ENCODE data around the gene SERPINB6.
A peak's percentile ranks its signal among the peaks of the same experiment; 100 is the strongest.
"Not testable (repeated sequence)": the region's sequence is repeated elsewhere in the genome, so short reads cannot be mapped to it uniquely, and the experiment has no call there.

Gene SERPINB6

DNA sequence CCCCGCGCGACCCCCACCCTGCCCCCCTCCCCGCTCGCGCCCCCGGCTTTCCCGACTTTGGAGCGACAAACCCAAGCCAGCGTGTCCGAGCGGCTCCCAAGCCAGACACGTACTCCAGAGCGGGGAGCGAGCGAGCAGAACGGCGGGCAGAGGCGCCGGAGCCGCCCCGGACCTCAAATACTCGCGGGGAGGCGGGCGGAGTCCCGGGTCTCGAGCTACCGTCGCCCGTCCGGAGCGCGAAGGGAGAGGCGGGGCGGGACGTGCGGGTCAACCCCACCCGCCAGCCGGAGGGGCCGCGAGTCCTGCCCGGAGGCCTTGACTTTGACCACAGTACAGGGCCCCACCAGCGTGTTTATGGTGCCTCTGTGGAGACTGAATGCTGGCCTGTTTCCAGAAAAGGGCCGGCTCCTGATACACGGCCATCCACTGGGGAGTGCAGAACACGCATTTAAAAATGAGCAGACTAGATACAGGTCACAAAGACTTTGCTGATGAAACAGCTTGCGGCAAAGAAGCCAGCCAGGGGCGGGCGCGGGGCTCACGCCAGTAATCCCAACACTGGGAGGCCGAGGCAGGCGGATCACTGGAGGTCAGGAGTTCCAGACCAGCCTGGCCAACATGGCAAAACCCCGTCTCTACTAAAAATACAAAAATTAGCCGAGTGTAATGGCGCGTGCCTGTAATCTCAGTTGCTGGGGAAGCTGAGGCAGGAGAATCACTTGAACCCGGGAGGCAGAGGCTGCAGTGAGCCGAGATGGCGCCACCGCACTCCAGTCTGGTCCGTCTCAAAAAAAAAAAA is at the start of gene SERPINB6:
SERPINB6 (minus strand) TSS at position 148 of the 799 bp plus-strand sequence. CDS start 12,235 bp downstream, outside the sequence.
- no peak for DNase-seq

- DNase-seq: no peak
Measured at GRCh38 chr6:3019749-3020320, 48.5 kb upstream of the SERPINB6 start.

- DNase-seq: no peak
Measured at GRCh38 chr6:3019065-3019464, 47.7 kb upstream of the SERPINB6 start.

- no peak for DNase-seq
Measured at GRCh38 chr6:3017304-3017703, 45.9 kb upstream of the SERPINB6 start.

DNA sequence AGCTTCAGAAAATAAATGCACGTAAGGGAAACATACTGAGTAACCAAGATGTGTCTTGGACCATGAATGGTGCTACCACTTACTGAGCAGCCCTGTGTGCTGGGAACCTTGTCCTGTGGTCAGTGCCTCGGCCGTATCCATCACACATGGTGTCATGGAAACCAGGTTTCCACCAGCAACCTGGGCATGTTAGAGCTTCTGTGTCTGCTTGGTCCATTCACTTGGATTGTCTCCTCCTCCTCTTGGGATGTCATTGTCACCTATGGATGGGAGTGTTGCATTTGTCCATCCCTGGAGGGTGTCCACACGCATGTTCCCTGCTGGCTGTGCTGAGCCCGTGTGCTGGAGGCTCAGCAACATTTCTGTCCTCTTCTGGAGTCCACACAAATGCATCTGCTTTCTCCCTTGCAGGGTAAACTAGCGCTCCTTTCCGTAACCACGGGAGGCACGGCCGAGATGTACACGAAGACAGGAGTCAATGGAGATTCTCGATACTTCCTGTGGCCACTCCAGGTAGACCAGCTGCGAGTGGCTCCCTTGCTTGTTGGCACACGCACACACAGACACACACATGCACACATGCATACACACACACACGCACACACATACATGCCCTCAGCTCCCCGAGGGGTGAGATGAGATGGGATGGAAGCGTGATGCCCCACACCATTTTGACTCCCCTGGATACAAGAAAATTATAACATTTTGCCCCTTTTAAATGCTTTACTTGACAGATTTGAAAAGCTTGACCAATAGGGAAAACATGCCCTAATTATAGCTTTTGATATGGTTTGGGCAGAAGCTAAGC is 45.3 kb upstream of the SERPINB6 start:
- no peak for DNase-seq

DNA sequence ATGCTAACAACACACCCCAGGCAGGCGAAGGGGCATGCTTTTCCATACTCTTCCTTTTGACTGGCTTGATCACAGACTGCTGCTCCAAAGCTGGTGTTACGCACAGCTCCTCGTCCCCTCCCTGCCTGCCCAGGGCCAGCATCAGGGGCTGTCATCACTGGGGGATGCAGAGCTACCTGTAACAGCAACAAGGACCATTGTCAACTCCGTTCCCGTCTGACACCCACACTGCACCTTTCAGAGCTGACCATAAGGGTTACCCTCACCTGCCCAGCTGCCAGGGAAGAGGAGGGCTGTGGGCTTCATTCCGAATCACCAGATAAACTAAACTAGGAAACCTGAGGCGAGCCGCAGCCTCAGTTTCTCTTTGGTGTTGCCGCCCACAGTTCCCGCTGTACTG is 43.8 kb upstream of the SERPINB6 start:
- no peak for DNase-seq

DNA sequence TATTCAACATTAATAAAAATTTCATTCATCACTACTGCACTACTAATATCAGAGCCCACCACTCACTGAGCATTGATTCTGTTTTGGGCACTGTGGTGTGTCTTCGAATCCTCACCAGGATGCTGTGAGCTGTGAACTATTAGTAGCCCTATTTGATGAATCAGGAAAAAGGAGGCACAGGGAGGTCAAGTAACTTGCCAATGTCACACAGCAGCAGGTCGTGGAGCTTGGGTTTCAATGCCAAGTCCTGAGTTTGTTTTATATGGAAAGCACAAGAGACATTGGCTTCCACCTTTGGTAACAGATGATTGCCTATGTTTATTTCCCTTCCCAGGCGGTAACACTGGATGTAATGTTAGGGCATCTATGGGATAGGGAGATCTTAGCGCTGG is 43.3 kb upstream of the SERPINB6 start:
- DNase-seq: no peak

DNA sequence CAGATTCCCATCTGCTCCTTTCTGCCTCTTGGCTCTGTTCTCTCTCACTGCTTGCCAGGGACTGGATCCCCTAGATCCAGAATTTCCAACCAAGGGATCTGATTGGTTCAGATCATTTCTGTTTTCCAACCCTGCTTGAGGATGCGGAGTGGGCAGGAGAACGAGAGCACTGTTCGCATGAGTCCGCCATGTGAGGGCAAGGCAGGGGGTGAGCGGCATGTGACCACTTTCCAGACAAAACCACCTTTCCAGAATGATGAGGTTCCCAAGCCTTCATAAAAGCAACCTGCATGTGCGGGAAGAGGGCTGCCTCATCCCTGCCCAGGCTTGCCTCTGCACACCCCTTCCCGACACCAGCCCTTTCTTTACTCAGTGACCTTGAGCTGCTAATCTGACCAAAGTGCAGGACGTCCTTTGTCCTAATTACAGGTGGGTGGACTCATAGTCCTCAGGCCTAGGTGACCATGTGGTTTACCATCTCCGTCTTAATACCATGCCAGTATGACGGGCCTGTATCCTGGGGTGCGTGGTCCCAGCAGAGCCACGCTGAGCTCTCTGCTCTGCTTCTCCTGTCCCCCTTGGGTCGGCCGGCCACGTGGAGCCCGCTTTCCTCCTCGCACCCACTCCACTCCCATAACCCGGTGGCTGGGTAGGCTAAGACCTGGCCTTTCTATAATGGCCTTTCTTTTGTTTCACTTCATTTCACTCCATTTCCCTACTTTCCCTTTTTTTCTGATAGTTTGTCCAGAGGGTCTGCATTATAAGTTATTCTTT is 42.7 kb upstream of the SERPINB6 start:
- no peak for DNase-seq

DNA sequence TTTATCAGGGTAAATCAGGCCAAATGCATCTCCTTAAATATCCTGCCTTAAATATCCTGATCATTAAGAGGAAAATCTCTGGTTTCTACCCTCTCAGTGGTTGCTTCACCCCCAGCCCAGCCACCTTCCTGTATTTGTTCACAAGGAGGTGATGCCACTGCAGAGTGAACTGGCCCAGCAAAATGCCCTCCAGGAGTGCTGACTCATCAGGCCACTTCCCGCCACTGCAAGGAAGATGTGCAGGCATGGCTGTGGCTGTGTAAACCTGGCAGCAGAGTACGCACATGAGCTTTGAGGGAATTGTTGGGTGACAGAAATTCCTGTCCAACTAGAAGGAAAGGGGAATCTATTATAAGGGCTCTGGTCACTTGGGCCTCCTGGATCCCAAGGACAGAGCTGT is 42.1 kb upstream of the SERPINB6 start:
- DNase-seq: peak in 1 of 2 experiments; percentile 11

DNA sequence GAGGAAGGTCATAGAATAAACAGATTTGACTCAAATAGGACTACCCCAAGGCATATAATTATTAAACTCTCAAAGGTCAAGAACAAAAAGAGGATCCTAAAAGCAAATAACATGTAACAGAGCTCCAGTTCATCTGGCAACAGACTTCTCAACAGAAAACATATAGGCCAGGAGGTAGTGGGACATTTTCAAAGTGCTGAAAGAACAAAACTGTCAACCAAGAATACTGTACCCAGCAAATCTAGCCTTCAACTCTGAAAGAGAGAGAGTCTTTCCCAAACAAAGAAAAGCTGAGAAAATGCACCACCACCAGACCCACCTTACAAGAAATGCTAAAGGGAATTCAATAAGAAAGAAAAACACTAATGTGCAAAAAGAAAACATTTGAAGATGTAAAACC is 40.2 kb upstream of the SERPINB6 start:
- no peak for DNase-seq

DNA sequence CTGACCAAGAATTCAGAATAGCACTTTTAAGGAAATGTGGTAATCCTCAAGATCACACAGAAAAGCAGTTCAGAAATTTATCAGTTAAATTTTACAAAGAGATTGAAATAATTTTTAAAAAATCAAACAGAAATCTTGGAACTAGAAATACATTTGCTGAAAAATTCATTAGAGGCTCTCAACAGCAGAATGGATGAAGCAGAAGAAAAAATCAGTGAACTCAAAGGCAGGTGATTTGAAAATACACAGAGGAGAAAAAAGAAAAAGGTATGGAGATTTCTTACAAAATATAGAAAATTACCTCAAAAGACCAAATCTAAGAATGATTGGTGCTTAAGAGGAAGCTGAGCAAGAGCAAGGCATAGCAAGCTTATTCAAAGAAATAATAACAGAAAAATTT is 39.8 kb upstream of the SERPINB6 start:
- DNase-seq: no peak

GRCh38 chr6:3009930-3010329 is 38.6 kb upstream of the SERPINB6 start:
- no peak for DNase-seq

GRCh38 chr6:3008712-3009265 is 37.4 kb upstream of the SERPINB6 start:
- DNase-seq: not testable (repeated sequence)

DNA sequence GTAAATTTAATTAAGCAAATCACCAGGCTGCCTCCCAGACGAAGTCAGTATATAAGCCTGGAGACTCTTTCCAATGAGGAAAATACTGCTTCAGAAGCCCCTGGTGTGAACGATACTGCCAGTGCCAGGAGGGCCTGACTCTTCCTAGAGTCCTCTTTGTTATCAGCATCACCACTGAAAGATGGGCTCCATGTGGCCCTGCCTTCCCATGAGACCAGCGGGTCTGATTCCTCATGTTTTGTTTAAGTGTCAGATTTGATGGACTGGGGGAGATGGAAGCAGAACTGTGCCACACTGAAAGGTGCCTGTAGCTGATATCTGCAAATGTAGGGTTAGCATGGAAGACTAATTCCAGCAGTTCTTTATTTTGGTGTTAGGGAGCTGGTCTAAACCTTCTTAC is 36.2 kb upstream of the SERPINB6 start:
- no peak for DNase-seq

GRCh38 chr6:3006476-3006875 is 35.1 kb upstream of the SERPINB6 start:
- DNase-seq: no peak

DNA sequence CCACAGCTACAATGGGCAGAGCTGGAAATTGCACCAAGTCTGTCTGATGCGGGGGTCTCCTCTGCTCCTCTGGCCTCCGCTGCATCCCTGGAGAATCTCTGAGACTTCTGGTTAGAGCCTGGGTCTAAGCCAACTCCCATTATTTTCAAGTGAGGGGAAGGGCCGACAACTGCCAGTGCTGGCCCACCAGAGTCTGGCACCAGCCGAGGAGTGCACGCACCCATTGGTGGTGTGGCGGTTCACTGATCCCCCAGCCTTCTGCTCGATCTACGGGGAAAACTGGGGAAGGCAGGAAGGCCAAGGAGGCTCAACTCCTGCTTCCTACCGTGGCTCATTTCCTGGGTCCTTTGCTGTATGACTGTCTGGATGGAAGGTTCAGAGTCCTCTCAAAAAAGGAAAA is 34.5 kb upstream of the SERPINB6 start:
- no peak for DNase-seq

- DNase-seq: no peak
Measured at GRCh38 chr6:3005077-3005476, 33.7 kb upstream of the SERPINB6 start.

DNA sequence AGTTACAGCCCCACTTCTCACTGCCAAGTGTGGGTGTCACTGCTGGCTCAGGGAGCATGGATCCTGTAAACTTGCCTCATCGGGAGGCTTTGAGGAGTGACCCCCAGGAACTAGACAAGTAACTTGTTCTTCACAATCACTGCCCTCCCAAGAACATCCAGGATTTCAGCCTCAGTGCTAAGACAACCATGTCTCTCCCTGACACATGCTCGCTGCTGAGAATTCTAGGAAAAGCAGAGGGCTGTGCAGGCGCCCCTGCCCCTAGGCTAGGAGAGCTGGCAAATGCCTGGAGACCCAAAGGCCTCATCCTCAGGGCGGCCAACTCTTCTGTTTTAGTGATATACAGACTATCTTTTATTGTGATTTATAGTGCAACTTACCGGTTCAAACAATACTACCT is 31.9 kb upstream of the SERPINB6 start:
- DNase-seq: not testable (repeated sequence)

DNA sequence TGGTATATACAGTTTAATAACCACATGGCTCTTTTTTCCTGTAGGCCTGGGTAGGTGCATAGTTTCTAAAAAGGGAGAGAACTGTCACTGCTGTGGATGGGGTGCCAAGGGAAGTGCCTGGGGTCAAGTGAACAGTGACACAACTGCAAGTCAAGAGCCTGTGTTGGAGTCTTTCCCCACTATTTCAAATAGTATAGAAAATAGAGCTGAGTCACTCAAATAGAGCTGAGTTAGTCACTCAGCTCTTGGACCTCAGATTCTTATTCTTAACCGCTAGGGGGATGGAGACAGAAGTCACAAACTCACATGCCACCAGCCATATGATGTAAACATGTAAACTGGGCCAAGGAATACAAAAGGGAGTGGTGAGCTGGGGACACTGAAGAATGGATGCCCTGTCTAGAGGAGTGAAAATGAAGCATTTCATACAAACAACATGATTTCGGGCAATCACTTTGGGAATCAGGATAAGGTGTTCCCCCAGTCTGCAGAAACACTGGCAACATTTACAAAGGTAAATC is 30.5 kb upstream of the SERPINB6 start:
- peak; percentile 57 to 61 for DNase-seq

GRCh38 chr6:3001146-3001772 is 29.9 kb upstream of the SERPINB6 start:
- DNase-seq: no peak

DNA sequence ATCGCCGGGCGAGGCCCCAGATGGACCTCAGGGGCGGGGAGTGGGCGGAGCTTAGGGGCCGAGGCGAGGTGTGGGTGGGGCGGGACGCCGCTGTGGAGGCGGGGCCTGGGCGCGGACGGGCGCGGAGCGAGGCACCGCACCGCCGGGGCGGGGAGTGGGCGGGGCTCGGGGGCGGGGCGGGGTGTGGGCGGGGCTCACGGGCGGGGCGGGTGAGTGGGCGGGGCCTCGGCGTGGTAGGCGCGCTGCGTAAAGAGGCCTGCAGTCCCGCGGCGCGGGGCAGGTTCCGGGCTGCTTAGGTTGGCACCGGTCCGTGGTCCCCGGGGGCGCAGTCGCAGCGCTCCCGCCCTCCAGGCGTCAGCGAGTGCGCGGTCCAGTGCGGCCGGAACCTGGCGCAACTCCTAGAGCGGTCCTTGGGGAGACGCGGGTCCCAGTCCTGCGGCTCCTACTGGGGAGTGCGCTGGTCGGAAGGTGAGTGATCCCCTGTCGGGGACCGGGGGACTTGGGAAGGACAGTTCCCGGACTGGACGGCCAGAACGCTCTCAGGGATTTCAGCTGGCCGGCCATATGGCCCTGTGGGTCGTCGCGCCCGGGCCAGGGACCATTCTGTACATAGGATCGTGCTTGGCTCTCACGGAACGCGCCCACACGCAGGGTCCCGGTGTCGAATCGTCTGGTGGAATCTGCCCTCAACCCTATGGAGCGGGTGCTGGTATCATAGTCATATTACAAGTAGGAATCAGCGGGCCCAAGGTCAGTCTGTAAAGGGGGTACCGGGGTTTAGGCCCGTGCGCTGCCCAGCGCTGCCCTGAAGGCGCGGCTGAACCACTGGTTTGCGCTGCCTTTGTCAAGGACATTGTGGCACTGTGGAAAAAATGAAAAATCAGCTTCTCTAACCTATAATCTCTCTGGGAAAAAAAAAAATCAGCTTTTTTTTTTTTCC is 28.5 kb upstream of the SERPINB6 start, which contains the start of gene NQO2:
NQO2 (plus strand) TSS at position 277 of the 940 bp plus-strand sequence. CDS start 6,659 bp downstream, outside the sequence.
- DNase-seq: peak; percentile 75 to 88

Measured in SHP77 (cell line).